NCI-H146 (cell line): Measurements from ENCODE around the gene FAM76B.
"Not testable (repeated sequence)": the region's sequence is repeated elsewhere in the genome, so short reads cannot be mapped to it uniquely, and the experiment has no call there.

Source experiments
- DNase-seq: peaks from one replicate; lab custom pipeline; 2025; lab: John Stamatoyannopoulos, UW

FAM76B gene

DNA sequence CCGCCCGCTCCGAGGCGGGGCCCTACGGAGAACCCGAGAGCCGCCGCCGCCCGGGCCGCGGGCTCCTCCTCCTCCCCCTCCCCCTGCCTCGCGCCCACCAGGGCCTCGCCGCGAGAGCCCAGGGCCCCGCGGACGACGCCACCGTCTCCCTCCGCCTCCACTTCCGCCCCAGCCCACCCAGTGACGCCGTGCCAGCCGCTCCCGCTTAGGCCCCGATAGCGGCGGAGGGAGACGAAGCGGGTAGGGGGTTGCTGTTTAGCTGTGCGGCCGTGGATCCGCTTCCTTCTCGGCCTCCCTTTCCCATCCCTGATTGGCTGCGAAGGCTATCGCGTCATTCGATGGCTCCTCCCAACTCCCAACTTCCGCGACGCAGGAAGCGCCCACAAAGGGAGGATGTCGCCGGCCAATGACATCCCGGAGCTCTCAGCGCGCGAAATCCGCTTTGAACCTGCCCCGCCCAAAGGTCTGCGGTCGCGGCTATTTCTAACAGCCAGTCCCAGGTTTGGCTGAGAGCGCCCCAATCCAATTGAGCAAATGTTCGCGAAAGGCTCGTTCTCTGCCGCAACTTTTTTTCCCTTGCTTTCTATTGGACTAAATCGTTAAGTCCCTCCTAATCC lies at the start of gene FAM76B:
FAM76B (minus strand) TSS at position 277 of the 617 bp plus-strand sequence. CDS start 304 bp downstream, outside the sequence.
- DNase-seq, result peak; percentile 99

DNA sequence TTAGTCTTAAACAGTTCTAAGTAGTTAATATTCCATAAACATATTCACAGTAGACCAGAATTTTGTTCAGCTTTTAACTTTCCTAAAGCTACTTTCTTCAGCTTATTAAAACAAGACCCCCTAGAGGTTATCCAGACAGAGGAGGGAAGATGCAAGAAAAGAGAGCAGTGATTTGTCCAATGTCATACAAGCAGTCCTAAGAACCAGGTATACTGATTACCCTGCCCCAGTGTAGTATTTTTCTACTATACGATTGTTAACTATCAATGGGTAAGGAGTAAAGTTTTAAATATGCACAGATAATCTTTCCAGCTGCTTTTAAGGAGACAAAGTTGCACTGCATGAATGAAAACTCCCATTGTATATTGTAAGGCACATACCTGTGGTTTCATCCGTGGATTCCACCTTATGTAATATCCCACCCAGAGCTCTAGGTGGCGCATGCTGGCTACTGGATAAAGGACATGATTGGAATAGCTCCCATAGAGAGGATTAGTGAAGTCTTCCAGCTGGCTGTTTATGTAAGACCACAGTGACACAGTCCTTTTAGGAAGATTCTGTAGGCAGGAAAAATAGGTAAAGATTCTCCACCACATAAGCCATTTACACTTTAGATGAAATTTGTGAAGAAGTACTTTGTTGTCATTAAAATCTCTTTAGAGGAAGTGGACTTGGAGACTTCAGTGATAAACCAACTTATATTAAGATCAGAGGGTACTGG lies 46.3 kb upstream of the FAM76B start:
- DNase-seq, result peak; percentile 69

DNA sequence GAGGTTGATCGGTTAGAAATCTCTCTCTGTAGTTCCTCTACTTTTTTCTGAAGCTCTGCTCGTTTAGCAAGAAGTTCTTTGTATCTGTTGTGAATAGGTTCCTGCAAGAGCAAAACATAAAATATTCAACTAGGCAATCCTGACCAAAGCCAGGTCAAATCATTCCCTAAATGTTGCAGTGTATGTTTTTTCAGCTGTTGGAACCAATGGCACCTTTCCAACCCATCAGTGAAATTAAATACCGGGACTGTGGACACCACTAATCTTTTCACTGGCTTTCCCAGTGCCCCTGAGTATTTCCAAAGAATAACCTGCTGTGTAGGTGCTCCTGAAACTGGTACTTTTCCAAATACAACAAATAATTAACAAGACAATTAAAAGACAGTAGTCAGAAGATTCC lies 45.8 kb upstream of the FAM76B start:
- DNase-seq, result peak; percentile 18

DNA sequence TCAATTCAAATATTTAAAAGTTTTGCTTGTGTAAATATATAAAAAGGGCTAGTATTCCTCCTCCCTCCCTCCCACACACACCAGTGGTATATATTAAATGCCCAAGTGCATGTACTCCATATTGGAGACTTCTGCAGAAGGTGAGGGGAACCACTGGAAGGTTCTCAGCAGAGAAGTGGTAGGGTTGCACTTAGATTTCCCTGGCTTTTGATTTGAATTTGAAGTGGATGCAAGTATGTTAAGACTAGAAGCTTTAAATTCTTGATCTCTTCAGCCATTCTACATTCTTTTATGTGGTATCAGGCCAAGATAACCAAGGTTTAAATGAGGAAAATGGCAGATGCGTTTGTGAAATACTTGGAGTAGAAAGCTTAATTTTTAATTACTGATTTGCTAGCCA lies 43.8 kb upstream of the FAM76B start:
- DNase-seq, result no peak

DNA sequence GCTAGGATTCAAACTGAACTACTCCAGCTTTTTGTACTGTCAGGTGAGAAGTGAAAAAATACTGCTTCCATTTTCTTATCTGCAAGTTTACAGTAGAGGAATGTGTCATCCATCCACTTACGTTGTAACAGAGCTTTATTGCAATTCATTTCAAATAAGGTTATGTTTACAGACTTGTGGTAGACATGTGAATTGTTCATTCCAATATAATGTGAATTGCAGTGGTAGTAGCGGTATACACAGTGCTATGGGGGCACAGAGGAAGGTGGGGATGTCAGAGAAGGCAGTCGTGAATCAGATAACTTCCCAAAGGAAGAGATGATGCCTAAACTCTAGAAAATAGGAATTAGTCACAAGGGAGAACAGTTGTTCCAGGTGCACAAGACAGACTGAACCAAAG lies 43.2 kb upstream of the FAM76B start:
- DNase-seq, result no peak

DNA sequence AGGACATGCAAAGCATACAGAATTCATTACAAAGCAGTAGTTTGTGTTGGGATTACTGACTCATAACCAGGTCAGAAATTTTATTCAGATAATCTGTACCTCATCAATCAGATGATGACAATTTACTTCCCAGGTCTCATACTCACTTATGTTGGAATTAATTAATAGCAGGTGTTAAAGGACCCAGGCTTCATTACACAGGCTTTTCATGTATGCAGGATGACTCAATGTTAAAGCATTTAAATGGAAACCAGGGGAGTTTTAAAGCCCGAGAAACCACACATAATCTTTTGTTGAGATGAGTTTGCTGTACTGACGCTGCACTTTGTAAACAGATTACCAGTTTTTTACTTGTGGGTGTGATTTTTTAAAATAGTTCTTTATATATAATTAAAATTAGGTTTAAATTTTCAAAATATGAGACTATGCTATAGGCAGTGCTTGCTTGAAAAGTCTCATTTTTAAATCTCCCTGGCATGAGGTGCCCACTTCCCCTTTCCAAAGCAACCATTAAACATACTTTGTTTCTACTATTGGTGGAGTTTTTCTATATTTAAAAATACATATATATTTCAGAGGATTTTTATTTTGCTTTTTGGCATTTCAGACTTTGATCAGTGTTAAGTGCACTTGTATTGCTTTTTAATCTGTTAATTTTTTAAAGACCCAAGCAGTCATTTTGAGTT lies 41.8 kb upstream of the FAM76B start:
- DNase-seq, result no peak

DNA sequence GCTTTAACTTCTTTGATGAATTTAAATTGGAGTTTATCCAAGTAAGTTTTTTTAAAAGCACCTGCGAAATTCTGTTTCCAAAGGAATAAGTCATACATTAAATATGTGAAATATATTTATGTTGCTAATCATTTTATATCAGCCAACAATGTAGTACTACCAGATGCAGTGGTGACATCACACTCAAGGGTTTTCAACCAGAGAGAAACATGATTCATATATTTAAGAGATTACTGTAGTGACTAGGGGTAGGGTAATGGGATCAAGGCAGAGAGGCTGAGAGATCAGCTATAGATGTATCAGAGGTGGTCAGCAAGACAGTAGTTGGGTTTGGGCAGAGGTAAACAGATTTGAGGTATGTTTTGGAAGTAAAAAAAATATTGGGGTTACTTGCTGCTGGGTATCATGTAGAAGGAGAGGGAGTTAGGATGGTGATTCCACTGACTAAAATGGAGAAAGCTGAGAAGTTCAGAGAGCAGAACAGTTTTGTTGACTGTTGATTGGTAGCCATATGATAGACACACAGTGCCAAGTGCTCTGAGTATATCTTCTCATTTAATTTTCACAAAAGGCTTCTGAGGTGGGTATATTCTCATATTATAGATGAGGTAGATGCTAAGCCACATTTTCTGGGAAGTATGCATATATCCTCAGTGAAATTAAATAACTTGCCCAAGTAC lies 40.1 kb upstream of the FAM76B start:
- no peak for DNase-seq

DNA sequence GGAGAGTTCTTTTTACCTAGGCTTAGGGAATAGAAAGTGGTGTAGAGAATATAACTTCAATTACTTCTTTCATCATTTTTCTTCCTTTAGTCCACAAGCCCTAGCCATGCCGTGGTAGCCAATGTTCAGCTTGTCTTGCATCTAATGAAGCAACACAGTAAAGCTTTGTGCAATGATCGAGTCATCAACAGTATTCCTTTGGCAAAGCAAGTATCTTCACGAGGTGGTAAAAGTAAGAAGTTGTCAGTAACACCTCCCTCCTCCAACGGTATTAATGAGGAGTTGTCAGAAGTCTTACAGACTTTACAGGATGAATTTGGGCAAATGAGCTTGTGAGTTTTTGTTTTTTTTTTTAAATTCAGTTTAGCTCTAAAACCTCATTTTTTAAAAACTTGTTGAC lies 38.1 kb upstream of the FAM76B start:
- DNase-seq, result no peak

DNA sequence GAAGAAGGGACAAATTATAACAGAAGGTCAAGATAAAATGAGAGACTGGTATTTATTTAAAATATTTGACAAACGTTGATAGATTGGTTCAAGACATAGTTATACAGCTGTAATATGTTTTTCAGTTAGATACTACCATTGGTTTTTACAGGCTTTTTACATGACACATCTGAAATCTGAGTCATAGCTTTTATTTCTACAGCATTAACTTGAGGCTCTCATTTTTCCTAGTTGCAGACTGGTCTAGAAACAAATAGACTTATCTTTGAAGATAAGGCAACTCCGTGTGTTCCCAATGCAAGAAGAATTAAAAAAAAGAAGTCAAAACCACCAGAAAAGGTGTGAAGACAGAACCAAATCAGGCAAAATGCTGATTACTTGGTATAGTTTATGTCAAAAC lies 32.1 kb upstream of the FAM76B start:
- no peak for DNase-seq

DNA sequence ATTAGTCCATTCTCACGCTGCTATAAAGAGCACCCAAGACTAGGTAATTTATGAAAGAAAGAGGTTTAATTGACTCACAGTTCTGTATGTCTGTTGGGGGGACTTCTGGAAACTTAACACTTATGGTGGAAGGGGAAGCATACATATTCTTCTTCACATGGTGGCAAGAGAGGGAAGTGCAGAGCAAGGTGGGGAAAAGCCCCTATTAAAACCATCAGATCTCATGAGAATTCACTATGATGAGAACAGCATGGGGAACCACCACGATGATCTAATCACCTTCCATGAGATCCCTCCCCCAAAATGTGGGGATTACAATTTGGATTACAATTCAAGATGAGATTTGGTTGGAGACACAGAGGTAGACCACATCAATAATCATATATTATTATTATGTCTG lies 26.5 kb upstream of the FAM76B start:
- DNase-seq, result no peak

DNA sequence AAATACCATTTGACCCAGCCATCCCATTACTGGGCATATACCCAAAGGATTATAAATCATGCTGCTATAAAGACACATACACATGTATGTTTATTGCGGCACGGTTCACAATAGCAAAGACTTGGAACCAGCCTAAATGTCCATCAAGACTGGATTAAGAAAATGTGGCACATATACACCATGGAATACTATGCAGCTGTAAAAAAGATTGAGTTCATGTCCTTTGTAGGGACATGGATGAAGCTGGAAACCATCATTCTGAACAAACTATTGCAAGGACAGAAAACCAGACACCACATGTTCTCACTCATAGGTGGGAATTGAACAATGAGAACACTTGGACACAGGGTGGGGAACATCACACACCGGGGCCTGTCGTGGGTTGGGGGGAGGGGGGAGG lies 21.5 kb upstream of the FAM76B start:
- not testable (repeated sequence) for DNase-seq

DNA sequence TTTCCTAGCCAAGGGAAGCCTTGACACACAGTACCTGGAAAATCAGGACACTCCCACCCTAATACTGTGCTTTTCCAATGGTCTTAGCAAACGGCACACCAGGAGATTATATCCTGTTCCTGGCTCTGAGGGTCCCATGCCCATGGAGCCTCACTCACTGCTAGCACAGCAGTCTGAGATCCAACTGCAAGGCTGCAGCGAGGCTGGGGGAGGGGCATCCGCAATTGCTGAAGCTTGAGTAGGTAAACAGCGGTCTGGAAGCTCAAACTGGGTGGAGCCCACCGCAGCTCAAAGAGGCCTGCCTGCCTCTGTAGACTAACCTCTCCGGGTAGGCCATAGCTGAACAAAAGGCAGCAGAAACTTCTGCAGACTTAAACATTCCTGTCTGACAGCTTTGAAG lies 16.9 kb upstream of the FAM76B start:
- not testable (repeated sequence) for DNase-seq

DNA sequence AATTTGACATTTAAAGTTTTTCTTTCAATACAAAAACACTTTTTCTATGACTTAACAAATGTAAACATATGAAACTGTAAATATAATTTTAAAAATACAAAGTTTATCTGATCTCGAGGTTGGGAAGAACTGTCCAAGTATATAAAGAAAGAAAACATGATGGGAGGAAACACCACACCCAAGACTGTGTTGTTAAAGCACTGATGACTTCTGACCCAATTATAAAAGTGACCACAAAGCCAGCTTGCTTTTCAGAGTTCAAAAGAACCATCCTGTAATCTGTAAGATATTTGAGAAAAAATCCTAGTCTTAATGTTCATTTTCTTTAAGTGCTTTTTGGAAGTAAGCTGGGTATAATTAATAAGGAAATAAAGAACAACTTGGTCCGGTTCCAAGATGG lies 16.3 kb upstream of the FAM76B start:
- no peak for DNase-seq

DNA sequence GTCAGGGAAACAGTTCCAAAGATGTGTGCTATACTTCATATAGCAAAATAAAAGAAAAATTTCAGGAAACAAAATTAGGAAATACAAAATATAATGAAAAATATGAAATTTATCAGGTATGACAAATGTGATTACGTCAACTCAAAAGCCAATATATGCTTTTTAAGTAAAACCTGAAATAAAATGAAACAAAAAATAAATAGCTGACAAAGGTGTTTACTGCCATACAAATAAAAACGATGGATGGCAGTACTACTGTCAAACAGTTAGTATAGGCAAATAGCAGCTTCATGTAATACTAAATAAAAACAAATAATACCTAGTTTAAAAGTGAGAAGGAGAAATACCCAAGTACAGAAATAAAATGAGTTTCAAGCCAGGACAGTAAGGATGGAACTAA lies 14.4 kb upstream of the FAM76B start:
- no peak for DNase-seq

DNA sequence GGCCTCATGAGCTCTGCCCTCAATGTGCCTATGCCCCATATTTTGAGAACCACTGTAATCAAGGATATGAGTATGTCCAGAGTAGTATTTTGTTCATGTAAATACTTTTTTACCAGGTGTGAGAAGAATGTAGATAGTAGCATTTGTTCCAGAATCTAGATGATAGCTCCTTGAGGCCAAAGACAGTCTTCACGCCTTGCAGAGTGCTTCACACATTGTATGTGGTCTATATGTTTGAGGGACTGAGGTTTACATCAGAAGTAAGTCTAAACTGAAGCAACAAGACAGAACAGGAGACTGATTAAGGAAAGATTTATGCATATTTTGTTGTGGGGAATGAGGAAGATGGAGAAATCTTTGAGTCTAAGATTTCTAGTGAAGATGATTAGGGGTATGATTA lies 13.2 kb upstream of the FAM76B start:
- DNase-seq, result no peak

DNA sequence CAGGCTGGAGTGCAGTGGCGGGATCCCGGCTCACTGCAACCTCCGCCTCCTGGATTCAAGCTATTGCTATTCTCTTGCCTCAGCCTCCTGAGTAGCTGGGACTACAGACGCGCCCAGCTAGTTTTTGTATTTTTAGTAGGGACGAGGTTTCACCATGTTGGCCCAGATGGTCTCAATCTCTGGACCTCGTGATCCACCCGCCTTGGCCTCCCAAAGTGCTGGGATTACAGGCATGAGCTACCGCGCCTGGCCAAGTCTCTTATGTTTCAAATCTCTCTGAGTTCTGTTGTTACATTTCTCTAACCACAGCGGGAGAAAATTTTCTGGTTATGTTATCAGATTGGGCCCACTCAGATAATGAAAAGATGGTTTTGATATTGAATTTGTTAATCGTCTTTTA lies 10.9 kb upstream of the FAM76B start:
- DNase-seq, result no peak

DNA sequence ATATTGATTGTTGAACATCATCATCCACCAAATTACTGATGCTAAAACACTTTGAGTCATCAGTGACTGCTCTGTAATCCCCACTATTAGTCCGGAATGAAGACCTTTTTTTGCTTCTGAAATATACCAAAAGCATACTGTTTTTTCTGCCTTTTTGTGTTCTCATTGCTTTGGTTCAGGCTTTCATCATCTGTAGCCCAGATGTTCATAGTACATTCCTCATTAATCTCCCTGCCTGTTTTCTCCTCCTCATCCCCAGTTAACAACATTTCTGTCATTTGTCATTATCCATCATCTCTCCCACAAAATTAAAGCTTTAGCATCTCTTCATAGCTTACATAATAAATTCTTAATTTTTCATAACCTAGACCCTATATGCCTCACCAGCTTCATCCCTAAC lies 10.0 kb upstream of the FAM76B start:
- no peak for DNase-seq

DNA sequence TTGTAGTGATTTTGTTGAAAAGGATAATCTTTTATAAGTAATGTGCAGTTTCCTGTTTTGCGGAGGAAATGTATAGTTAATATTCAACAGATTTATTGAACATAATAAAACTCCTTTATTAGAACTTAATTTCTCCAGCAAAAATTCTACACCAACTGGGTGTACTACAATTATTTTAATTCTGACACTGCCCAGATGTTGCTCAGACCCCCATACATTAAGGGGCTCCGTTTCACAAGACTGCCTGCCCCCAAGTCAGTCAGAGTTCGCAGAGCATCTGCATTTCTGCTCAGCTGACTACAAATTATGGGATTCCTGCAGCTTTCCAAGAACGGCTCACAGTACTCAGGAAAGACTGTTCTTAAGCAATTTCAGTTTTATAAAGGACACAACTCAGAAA lies 6.9 kb upstream of the FAM76B start:
- DNase-seq, result no peak

DNA sequence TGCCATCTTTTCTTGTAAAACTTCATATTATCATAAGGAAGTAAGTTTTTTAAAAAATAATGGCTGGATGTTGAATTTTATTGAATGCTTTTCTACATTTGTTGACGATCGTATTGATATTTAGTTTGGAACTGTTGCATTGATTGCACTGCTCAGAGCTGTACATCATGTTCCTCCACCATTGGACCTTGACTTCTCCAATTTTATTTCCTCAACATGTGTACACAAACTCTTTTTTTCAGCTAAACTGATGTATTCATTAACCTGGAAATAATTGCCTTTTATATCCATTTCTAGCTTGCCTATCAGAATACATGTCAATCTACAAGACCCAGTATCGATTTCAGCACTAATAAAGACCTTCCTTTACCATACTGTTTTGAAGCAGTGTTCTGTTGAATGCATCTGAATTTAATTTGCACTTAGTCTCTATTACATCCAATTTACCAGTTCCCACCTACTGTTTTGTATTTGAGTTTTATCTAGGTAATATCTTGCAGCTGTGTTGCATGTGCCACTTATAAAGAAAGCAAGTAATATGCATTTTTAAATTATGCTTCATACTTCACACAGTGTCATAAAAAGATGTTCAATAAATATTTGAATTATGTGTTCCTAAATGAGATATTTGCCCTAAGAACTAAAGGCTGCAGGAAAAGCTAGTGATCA lies 6.2 kb upstream of the FAM76B start:
- peak; percentile 97 for DNase-seq

DNA sequence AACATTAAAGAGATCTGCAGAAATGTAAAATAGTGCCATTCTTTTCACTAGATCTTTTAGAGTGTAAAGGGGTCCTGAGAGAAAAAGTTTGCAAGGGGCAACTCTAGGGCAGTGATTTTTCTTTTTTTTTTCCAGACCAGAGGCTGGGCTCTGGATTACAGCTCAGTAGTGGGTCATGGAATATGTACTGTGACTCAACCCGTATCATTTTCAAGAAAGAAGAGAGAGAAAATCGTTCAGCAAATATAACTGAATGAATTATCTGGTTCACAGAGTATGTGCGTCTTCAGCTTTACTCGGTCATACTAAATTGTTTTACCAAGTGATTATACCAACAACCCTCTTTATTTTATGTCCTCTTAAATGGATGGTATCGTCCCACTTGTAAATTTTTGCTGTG lies 4.5 kb upstream of the FAM76B start:
- DNase-seq, result peak; percentile 44

DNA sequence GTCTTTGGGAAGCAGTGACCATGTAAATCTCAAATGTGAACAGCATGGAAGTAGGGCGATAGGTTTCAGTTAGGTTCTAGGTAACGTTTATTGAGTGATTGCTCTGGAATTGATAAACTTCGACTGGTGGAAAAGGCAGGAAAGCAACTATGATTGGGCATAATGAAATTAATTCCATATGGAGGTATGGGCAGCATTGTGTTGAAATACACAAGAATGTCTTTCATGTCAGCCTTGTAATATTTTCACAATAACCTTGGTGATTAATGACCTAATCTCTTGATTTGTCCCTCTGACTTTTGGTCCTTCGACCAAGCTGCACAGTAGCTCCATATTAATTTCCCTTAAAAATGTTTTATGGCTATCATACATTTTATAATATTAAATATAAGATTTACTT lies 3.5 kb upstream of the FAM76B start:
- no peak for DNase-seq

DNA sequence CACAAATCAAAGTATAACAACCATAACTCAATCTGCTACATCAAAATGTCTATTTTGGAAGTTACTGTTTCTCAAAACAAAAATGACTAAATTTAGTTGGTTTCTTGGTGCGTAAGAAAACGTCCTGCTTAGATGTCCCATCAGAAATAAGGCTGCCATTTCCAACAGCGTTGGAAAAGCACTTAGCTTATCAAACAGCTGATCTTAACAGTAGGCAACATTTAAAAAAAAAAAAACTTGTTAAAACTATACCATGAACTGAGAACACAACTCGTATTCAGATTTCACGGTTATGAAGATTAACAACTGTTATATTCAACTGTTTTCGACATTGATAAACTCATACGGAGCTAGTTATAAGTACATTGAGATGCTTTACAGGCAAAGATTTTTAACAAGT lies 3.1 kb upstream of the FAM76B start:
- DNase-seq, result no peak
